HG03342 (cell line): ENCODE data around the gene DACT3.
"Not testable (repeated sequence)": the region's sequence is repeated elsewhere in the genome, so short reads cannot be mapped to it uniquely, and the experiment has no call there.

Experiments used
- ATAC-seq: cut with Tn5 transposase; IDR thresholded peaks from one replicate; pipeline ENCODE4 v1.9.1; 2021; ENCODE audit warnings: mild to moderate bottlenecking, moderate library complexity; ENCODE audit not compliant: unreplicated experiment

The DACT3 gene

GRCh38 chr19:46634656-46635218 is 26.2 kb downstream of the DACT3 start:
- ATAC-seq, result no peak

GRCh38 chr19:46634045-46634655 is 26.8 kb downstream of the DACT3 start:
- ATAC-seq, result peak; percentile 46

- ATAC-seq, result no peak
Observed at GRCh38 chr19:46633130-46633529, 27.9 kb downstream of the DACT3 start.

- ATAC-seq, result no peak
Observed at GRCh38 chr19:46631481-46631880, 29.5 kb downstream of the DACT3 start.

GRCh38 chr19:46630586-46631205 is 30.3 kb downstream of the DACT3 start:
- ATAC-seq, result no peak

GRCh38 chr19:46629546-46630025 is 31.4 kb downstream of the DACT3 start:
- no peak for ATAC-seq

- ATAC-seq, result not testable (repeated sequence)
Observed at GRCh38 chr19:46628970-46629369, 32.0 kb downstream of the DACT3 start.

GRCh38 chr19:46626446-46626845 is 34.5 kb downstream of the DACT3 start:
- ATAC-seq, result no peak

- no peak for ATAC-seq
Observed at GRCh38 chr19:46625731-46626130, 35.3 kb downstream of the DACT3 start.

GRCh38 chr19:46624958-46625661 is 35.9 kb downstream of the DACT3 start, which contains the start of gene PTGIR:
PTGIR (minus strand) TSS chr19:46625089; CDS start chr19:46624225, 864 bp downstream.
- no peak for ATAC-seq

- ATAC-seq, result no peak
Observed at GRCh38 chr19:46623915-46624502, 37.0 kb downstream of the DACT3 start.

GRCh38 chr19:46622118-46622446 is 38.9 kb downstream of the DACT3 start:
- no peak for ATAC-seq

GRCh38 chr19:46621191-46622117 is 39.5 kb downstream of the DACT3 start:
- ATAC-seq, result no peak

GRCh38 chr19:46620716-46621115 is 40.3 kb downstream of the DACT3 start:
- ATAC-seq, result no peak

- ATAC-seq, result no peak
Observed at GRCh38 chr19:46620267-46620666, 40.7 kb downstream of the DACT3 start.

- no peak for ATAC-seq
Observed at GRCh38 chr19:46618670-46619231, 42.2 kb downstream of the DACT3 start.

GRCh38 chr19:46617601-46618000 is 43.4 kb downstream of the DACT3 start:
- ATAC-seq, result no peak

GRCh38 chr19:46616631-46617322 is 44.2 kb downstream of the DACT3 start:
- ATAC-seq, result no peak

- ATAC-seq, result no peak
Observed at GRCh38 chr19:46615966-46616365, 45.0 kb downstream of the DACT3 start.
